Measurements from ENCODE around the gene GPC4. TPM values are rescaled to one million over a fixed set of nuclear protein-coding genes. Genes with fewer than 3 reads are reported as not detected.

The GPC4 gene
- total and polyA plus RNA-seq, 11 donors: 1.6 to 9.0 (median 5.7) TPM

DNA sequence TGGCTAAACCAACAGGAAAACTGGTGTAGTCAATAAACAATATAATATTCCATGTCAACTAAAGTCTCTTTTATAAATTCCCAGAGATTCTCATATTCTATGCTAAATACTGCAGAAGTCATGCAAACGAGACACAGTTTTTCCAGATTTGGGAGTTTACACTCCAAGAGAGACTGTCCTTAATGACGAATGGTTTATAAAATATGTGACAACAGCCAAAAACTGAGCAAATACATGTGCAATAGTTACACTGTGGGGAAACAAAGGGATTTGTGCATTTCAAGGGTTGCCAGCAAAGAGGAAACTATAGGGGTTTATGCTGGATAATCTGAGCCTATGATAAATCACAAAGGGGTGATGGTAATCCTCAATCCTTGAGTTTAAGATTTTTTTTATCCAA, 75.7 kb downstream of the GPC4 start:
- Histone ChIP-seq H3K27ac (no peak overlapping the region), H3K27me3 (peaks cover 0 to 5% (median 0%) of the 10 kb centered on the region in 9 donors), H3K4me1 (no peaks in the 10 kb centered on the region), H3K9me3 (no peaks in the 10 kb centered on the region), H3K36me3 (no peaks in the 10 kb centered on the region), H3K4me3 (no peak overlapping the region)
- intact Hi-C loops (cut with DNase I): loop anchor here in 6 of 10 donors (5.0 to 10.0 kb wide), 3 partner anchors 328 to 335 kb away; no protein-coding TSS in a partner anchor
- 64 to 79% (median 69%) methylated on average over 2 of the region's 2 CpGs for WGBS, 4 donors
- DNase-seq (no peak), ATAC-seq (no peak)
- TF ChIP-seq, protein P1, sequence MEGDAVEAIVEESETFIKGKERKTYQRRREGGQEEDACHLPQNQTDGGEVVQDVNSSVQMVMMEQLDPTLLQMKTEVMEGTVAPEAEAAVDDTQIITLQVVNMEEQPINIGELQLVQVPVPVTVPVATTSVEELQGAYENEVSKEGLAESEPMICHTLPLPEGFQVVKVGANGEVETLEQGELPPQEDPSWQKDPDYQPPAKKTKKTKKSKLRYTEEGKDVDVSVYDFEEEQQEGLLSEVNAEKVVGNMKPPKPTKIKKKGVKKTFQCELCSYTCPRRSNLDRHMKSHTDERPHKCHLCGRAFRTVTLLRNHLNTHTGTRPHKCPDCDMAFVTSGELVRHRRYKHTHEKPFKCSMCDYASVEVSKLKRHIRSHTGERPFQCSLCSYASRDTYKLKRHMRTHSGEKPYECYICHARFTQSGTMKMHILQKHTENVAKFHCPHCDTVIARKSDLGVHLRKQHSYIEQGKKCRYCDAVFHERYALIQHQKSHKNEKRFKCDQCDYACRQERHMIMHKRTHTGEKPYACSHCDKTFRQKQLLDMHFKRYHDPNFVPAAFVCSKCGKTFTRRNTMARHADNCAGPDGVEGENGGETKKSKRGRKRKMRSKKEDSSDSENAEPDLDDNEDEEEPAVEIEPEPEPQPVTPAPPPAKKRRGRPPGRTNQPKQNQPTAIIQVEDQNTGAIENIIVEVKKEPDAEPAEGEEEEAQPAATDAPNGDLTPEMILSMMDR (IDR thresholded peaks at IDR 0.05): no peak
- TF ChIP-seq POLR2A (IDR thresholded peaks at IDR 0.05): no peak

DNA sequence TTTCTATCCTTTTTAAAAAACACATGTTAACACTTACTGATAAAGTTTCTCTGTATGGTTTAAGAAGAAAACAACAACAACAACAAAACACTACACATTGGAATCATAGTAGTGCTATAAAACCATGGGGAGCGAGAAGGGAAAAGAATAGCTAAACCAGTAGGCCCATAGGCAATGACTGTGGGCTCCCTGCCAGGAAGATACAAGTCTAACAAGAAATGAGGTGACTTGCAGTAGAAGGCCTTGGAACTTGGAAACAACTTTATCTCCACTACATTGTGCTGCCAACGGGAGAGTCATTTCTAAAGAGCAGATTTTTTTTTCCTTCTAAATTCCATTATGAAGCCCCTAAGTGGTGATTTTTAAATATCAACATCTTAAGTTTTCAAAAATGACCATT, 78.0 kb downstream of the GPC4 start:
- ATAC-seq (no peak), DNase-seq (no peak)
- H3K27ac ChIP-seq: no peak overlapping the region
- no peak overlapping the region for H3K4me3 ChIP-seq
- no peaks in the 10 kb centered on the region for H3K27me3 ChIP-seq
- H3K9me3 ChIP-seq: no peaks in the 10 kb centered on the region
- no peak for TF ChIP-seq POLR2A (IDR thresholded peaks at IDR 0.05)
- TF ChIP-seq, protein P1 (IDR thresholded peaks at IDR 0.05): no peak
- 60 to 70% (median 64%) methylated on average over 2 of the region's 2 CpGs for WGBS, 4 donors
- no peaks in the 10 kb centered on the region for H3K4me1 ChIP-seq
- intact Hi-C loops (cut with DNase I): loop anchor here in 6 of 10 donors (5.0 to 10.0 kb wide), 3 partner anchors 330 to 338 kb away; no protein-coding TSS in a partner anchor
- no peaks in the 10 kb centered on the region for H3K36me3 ChIP-seq

DNA sequence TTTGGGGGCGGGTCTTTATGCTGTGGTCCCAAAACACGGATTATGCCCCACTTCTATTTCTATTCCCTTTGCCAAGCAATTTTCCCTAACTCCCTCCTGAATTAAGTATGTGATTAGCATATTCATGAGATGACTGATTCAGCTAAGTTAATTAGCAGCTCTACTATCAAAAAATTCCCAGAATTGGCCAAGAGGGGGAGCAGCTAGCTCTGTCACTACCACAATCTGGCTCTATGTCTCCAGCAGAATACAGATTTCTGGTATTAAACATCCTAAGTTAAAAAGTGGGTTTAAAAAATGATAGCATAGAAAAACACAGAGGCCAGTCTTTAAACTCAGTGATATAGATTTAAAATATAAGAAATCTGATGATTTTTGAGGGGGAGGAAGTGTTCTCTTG, 80.3 kb downstream of the GPC4 start:
- Histone ChIP-seq H3K4me3 (no peak overlapping the region), H3K4me1 (no peaks in the 10 kb centered on the region), H3K27me3 (peaks cover 0 to 7% (median 0%) of the 10 kb centered on the region in 9 donors), H3K27ac (no peak overlapping the region), H3K9me3 (no peaks in the 10 kb centered on the region), H3K36me3 (no peaks in the 10 kb centered on the region)
- DNase-seq: peak in 2 of 5 donors; percentile 5 to 15
- no peak for TF ChIP-seq POLR2A (IDR thresholded peaks at IDR 0.05)
- TF ChIP-seq, protein P1 (IDR thresholded peaks at IDR 0.05): peak; percentile 15 to 59 (median 41)
- ATAC-seq: no peak
- WGBS, 4 donors: 45 to 72% (median 57%) methylated on average over 2 of the region's 2 CpGs
- intact Hi-C loops (cut with DNase I): loop anchor here in 8 of 10 donors (2.0 to 10.0 kb wide), 5 partner anchors 332 to 340 kb away; no protein-coding TSS in a partner anchor

DNA sequence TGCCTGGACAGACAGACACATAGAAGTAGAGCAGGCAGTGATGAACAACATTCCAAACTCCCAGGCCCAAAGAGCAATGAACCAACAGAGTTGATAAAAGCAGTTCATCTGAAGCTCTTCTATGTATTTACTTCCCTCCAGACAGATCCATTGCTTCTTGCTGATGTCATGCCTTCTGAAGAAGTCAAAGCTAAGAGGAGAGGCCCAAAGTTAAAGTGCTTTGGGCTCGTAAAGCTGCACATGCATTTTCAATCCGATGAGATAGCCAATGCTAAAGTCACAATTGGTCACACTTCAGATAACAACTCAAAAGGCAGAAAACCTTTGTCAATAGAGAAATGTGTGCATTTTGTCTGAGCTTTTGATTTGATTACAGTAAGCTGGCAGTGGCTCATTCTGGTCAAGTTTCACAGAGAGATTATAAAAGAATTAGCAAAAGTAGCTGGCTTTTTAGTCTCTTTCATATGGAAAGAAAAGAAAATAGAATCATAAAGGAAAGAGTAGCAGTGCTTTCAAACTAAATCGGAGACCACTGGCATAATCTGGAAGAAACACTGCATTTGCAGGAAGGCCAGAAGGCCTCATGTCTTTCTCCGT, 82.0 kb downstream of the GPC4 start:
- no peak overlapping the region for H3K27ac ChIP-seq
- no peaks in the 10 kb centered on the region for H3K4me1 ChIP-seq
- 78 to 85% (median 80%) methylated on average over 4 of the region's 4 CpGs for WGBS, 4 donors
- intact Hi-C loops (cut with DNase I): loop anchor here in 3 of 10 donors (5.0 to 10.0 kb wide), 2 partner anchors 339 to 342 kb away; no protein-coding TSS in a partner anchor
- no peak overlapping the region for H3K4me3 ChIP-seq
- no peaks in the 10 kb centered on the region for H3K9me3 ChIP-seq
- DNase-seq: no peak
- ATAC-seq: no peak
- no peaks in the 10 kb centered on the region for H3K36me3 ChIP-seq
- H3K27me3 ChIP-seq: peaks cover 0 to 7% (median 0%) of the 10 kb centered on the region in 9 donors
- TF ChIP-seq POLR2A (IDR thresholded peaks at IDR 0.05): no peak
- TF ChIP-seq, protein P1 (IDR thresholded peaks at IDR 0.05): no peak
